OCI-LY7 (cell line): Measurements from ENCODE around the gene GAP43. TPM values are rescaled to one million over a fixed set of nuclear protein-coding genes. Genes with fewer than 3 reads are reported as not detected.

Source experiments
- BruUV-seq: library from RNA; stranded (reverse); fragments of 400-500 nt; replicated peaks from 2 replicates; lab custom pipeline; 2021; lab: Mats Ljungman, UMichigan
- CTCF ChIA-PET: fragments of 300-600 bp; sonication (Branson Sonifier 250); formaldehyde crosslinking; loops from one replicate; lab custom pipeline; 2022; ENCODE audit warnings: antibody characterized with exemption; ENCODE audit not compliant: unreplicated experiment; lab: Charles Lee
- POLR2A ChIA-PET: fragments of 300-600 bp; sonication (Branson Sonifier 250); formaldehyde crosslinking; loops from one replicate; lab custom pipeline; 2022; ENCODE audit warnings: antibody characterized with exemption; lab: Charles Lee
- DNase-seq: peaks from one replicate; pipeline ENCODE4 v3.0.0-alpha.2; 2015; ENCODE audit warnings: low spot score
- H2AFZ ChIP-seq: fragments of 200-600 bp; sonication (generic), shearing (Covaris generic); 2 replicates; pipeline ENCODE4 v1.6.1; 2014; ENCODE audit warnings: mild to moderate bottlenecking, antibody characterized with exemption, low read length, moderate library complexity
- H3K27ac ChIP-seq: fragments of 200-600 bp; sonication (generic); 2 replicates; pipeline ENCODE4 v1.5.1; 2014; ENCODE audit warnings: mixed run types, low read depth, mild to moderate bottlenecking, moderate library complexity, low read length, inconsistent platforms; ENCODE audit not compliant: poor library complexity, severe bottlenecking
- H3K36me3 ChIP-seq: fragments of 200-600 bp; sonication (generic); 2 replicates; pipeline ENCODE4 v1.6.1; 2014; ENCODE audit warnings: mild to moderate bottlenecking, antibody characterized with exemption, low read length, moderate library complexity, mixed read lengths; ENCODE audit not compliant: insufficient read depth
- H3K4me1 ChIP-seq: fragments of 200-600 bp; sonication (generic); 2 replicates; pipeline ENCODE4 v1.5.1; 2014; ENCODE audit warnings: mild to moderate bottlenecking, low read length; ENCODE audit not compliant: insufficient read depth, poor library complexity, severe bottlenecking
- H3K4me2 ChIP-seq: fragments of 200-600 bp; sonication (generic); 2 replicates; pipeline ENCODE4 v1.6.1; 2014; ENCODE audit warnings: mild to moderate bottlenecking, low read length
- H3K4me3 ChIP-seq: fragments of 200-600 bp; sonication (generic); 2 replicates; pipeline ENCODE4 v1.5.1; 2014; ENCODE audit warnings: mild to moderate bottlenecking, low read depth, low read length; ENCODE audit not compliant: poor library complexity, severe bottlenecking
- H3K79me2 ChIP-seq: fragments of 200-600 bp; sonication (generic); 2 replicates; pipeline ENCODE4 v1.6.1; 2016; ENCODE audit warnings: low read depth, mild to moderate bottlenecking, low read length, moderate library complexity, mixed read lengths; ENCODE audit not compliant: insufficient read depth
- H3K9me2 ChIP-seq: fragments of 200-600 bp; sonication (generic); 2 replicates; pipeline ENCODE4 v1.6.1; 2016; ENCODE audit warnings: mild to moderate bottlenecking, low read length, mixed read lengths; ENCODE audit not compliant: insufficient read depth
- H3K9me3 ChIP-seq: fragments of 200-600 bp; sonication (generic); 2 replicates; pipeline ENCODE4 v1.6.1; 2014; ENCODE audit warnings: mild to moderate bottlenecking, mixed run types, low read length, mixed read lengths
- H4K20me1 ChIP-seq: fragments of 200-600 bp; sonication (generic); 2 replicates; pipeline ENCODE4 v1.6.1; 2014; ENCODE audit warnings: mild to moderate bottlenecking, antibody characterized with exemption, low read length, moderate library complexity, mixed read lengths; ENCODE audit not compliant: insufficient read depth
- EZH2phosphoT487 ChIP-seq: fragments of 200-600 bp; sonication (generic); IDR thresholded peaks from 2 replicates; pipeline ENCODE4 v1.6.1; 2018; ENCODE audit warnings: low read depth, borderline replicate concordance, mild to moderate bottlenecking, mixed run types, antibody characterized with exemption, low read length, moderate library complexity, mixed read lengths
- intact Hi-C: fragments of 100-400 bp; cut with micrococcal nuclease; formaldehyde crosslinking; loops from one replicate; pipeline ENCODE4 v1.10.0; 2022; ENCODE audit not compliant: unreplicated experiment
- total RNA-seq, 2 experiments: library from RNA; depleted of rRNA in 1 of 2; stranded (reverse); fragments of >200 nt in 1 of 2; shearing (Covaris generic) in 1 of 2; gene quantifications; 2 replicates each; pipeline ENCODE4 v1.2.3, GENCODE V29; 2014 to 2022
- TF ChIP-seq, protein P1 (sequence below): fragments of 200-600 bp; sonication (generic); conservative IDR thresholded peaks from 2 replicates; pipeline ENCODE4 v1.5.1; 2014; ENCODE audit warnings: mild to moderate bottlenecking, antibody characterized with exemption, low read length, moderate library complexity, mixed read lengths

The GAP43 gene
- total RNA-seq, 2 experiments from 2014 or later, result not detected

DNA sequence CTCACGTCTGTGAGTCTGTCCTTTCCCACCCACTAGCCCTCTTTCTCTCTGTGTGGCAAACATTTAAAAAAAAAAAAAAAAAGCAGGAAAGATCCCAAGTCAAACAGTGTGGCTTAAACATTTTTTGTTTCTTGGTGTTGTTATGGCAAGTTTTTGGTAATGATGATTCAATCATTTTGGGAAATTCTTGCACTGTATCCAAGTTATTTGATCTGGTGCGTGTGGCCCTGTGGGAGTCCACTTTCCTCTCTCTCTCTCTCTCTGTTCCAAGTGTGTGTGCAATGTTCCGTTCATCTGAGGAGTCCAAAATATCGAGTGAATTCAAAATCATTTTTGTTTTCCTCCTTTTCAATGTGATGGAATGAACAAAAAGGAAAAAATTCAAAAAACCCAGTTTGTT is 97.7 kb downstream of the GAP43 start:
- no peaks in the 10 kb centered on the region for H3K9me2 ChIP-seq
- H3K4me1 ChIP-seq, result no peaks in the 10 kb centered on the region
- no peak overlapping the region for H2AFZ ChIP-seq
- CTCF ChIA-PET, result no interaction called here
- no peak for DNase-seq
- no peaks in the 10 kb centered on the region for H3K9me3 ChIP-seq
- no TSS peak for BruUV-seq
- no peak overlapping the region for H3K27ac ChIP-seq
- H4K20me1 ChIP-seq, result no peaks in the 10 kb centered on the region
- H3K4me2 ChIP-seq, result no peak overlapping the region
- no peaks in the 10 kb centered on the region for H3K79me2 ChIP-seq
- intact Hi-C loops, result no loop called here
- TF ChIP-seq EZH2phosphoT487, result no peak
- TF ChIP-seq, protein P1, sequence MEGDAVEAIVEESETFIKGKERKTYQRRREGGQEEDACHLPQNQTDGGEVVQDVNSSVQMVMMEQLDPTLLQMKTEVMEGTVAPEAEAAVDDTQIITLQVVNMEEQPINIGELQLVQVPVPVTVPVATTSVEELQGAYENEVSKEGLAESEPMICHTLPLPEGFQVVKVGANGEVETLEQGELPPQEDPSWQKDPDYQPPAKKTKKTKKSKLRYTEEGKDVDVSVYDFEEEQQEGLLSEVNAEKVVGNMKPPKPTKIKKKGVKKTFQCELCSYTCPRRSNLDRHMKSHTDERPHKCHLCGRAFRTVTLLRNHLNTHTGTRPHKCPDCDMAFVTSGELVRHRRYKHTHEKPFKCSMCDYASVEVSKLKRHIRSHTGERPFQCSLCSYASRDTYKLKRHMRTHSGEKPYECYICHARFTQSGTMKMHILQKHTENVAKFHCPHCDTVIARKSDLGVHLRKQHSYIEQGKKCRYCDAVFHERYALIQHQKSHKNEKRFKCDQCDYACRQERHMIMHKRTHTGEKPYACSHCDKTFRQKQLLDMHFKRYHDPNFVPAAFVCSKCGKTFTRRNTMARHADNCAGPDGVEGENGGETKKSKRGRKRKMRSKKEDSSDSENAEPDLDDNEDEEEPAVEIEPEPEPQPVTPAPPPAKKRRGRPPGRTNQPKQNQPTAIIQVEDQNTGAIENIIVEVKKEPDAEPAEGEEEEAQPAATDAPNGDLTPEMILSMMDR, result no peak
- no peaks in the 10 kb centered on the region for H3K36me3 ChIP-seq
- POLR2A ChIA-PET, result no interaction called here
- no peak overlapping the region for H3K4me3 ChIP-seq

DNA sequence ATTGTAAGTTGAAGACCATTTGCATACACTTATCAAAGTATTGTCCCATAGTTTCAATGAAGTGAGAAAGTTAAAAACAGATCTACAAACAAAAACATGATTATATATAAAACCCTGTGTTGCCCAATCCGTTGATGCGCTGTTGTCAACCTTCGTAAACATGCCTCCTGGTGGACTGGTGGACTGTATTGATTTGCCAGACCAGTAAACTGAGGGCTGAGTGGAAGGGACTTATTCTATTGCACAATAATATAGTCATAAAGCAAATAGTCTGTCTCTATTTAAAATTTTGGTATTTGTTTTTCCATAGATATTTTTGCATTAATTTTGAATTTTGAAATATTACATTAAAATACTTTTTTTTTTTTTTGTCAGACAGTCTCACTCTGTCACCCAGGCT is 102.5 kb downstream of the GAP43 start:
- POLR2A ChIA-PET, result interaction anchor here (0.8 kb wide), 1 partner anchor 10 kb away, joined by 4 read pairs; no protein-coding TSS in a partner anchor
- Histone ChIP-seq H3K4me1 (no peaks in the 10 kb centered on the region), H3K9me2 (no peaks in the 10 kb centered on the region), H3K36me3 (no peaks in the 10 kb centered on the region), H3K9me3 (no peaks in the 10 kb centered on the region), H3K27ac (no peak overlapping the region), H3K79me2 (no peaks in the 10 kb centered on the region), H3K4me3 (no peak overlapping the region), H4K20me1 (no peaks in the 10 kb centered on the region), H3K4me2 (no peak overlapping the region), H2AFZ (no peak overlapping the region)
- BruUV-seq, result no TSS peak
- CTCF ChIA-PET, result no interaction called here
- no peak for TF ChIP-seq EZH2phosphoT487
- intact Hi-C loops, result no loop called here
- no peak for DNase-seq

DNA sequence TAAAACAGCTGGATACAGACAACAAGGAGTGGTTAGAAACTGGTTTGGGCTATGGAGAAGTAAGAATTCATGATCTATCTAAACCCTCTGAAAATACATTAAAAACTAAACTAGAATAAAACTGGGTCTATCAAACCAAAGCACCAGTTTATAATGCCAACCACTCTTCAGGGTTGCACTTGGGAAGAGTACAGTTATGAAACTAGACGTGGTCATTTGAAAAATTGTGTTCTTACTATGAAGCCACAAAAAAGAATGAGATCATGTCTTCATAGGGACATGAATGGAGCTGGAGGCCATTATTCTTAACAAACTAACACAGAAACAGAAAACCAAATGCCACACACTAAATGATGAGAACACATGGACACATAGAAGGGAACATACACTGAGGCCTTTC is 103.8 kb downstream of the GAP43 start:
- H3K9me2 ChIP-seq, result no peaks in the 10 kb centered on the region
- H2AFZ ChIP-seq, result no peak overlapping the region
- H3K79me2 ChIP-seq, result no peaks in the 10 kb centered on the region
- H3K4me2 ChIP-seq, result no peak overlapping the region
- intact Hi-C loops, result no loop called here
- ChIA-PET CTCF (no interaction called here), POLR2A (no interaction called here)
- H3K27ac ChIP-seq, result no peak overlapping the region
- no TSS peak for BruUV-seq
- H3K4me1 ChIP-seq, result no peaks in the 10 kb centered on the region
- H3K36me3 ChIP-seq, result no peaks in the 10 kb centered on the region
- H3K4me3 ChIP-seq, result no peak overlapping the region
- H4K20me1 ChIP-seq, result no peaks in the 10 kb centered on the region
- no peaks in the 10 kb centered on the region for H3K9me3 ChIP-seq
- TF ChIP-seq EZH2phosphoT487, result no peak
- TF ChIP-seq, protein P1, result no peak
- DNase-seq, result no peak
